Ureter (tissue), 1 donor: ENCODE measurements around the gene PSMF1. TPM values are rescaled to one million over a fixed set of nuclear protein-coding genes. Genes with fewer than 3 reads are reported as not detected.

Source experiments
- DNase-seq: peaks from one replicate; pipeline ENCODE4 v3.0.0-alpha.2; 2020; ENCODE audit warnings: low spot score
- total RNA-seq: library from RNA; stranded (reverse); gene quantifications from one replicate; pipeline ENCODE4 v1.2.4, GENCODE V29; 2023
- donor health status: DM: yes; HTN: yes; CAD: no.

Gene PSMF1
- total RNA-seq, 1 donor from 2014 or later = 184 TPM

GRCh38 chr20:1163653-1164052 is 45.3 kb downstream of the PSMF1 start:
- no peak for DNase-seq

- no peak for DNase-seq
These were observed 46.5 kb downstream of the PSMF1 start for GRCh38 chr20:1164871-1165270.

- DNase-seq = no peak
These were observed 47.1 kb downstream of the PSMF1 start for GRCh38 chr20:1165521-1165920.

GRCh38 chr20:1165941-1166340 is 47.5 kb downstream of the PSMF1 start:
- DNase-seq = no peak

- no peak for DNase-seq
These were observed 48.7 kb downstream of the PSMF1 start for GRCh38 chr20:1166948-1167720.

GRCh38 chr20:1169224-1169623 is 50.8 kb downstream of the PSMF1 start:
- DNase-seq = no peak

GRCh38 chr20:1171461-1172093 is 53.2 kb downstream of the PSMF1 start:
- no peak for DNase-seq

- DNase-seq = no peak
These were observed 55.3 kb downstream of the PSMF1 start for GRCh38 chr20:1173698-1174097.

GRCh38 chr20:1174787-1175186 is 56.4 kb downstream of the PSMF1 start:
- DNase-seq = no peak

GRCh38 chr20:1177680-1178079 is 59.3 kb downstream of the PSMF1 start:
- DNase-seq = no peak

- DNase-seq = no peak
These were observed 59.7 kb downstream of the PSMF1 start for GRCh38 chr20:1178103-1178502.

GRCh38 chr20:1178623-1179022 is 60.2 kb downstream of the PSMF1 start:
- DNase-seq = no peak

GRCh38 chr20:1180949-1181348 is 62.5 kb downstream of the PSMF1 start:
- no peak for DNase-seq

- no peak for DNase-seq
These were observed 63.7 kb downstream of the PSMF1 start for GRCh38 chr20:1182106-1182505.

- no peak for DNase-seq
These were observed 64.8 kb downstream of the PSMF1 start for GRCh38 chr20:1183153-1183552.

GRCh38 chr20:1184260-1184637 is 65.8 kb downstream of the PSMF1 start:
- no peak for DNase-seq

GRCh38 chr20:1184638-1185315 is 66.4 kb downstream of the PSMF1 start, which contains the start of gene TMEM74B:
Gene TMEM74B (minus strand): TSS chr20:1184981. CDS start chr20:1183801, 1,180 bp downstream.
- no peak for DNase-seq

GRCh38 chr20:1185316-1185741 is 66.9 kb downstream of the PSMF1 start:
- no peak for DNase-seq

- DNase-seq = no peak
These were observed 67.5 kb downstream of the PSMF1 start for GRCh38 chr20:1185790-1186334.

- DNase-seq = no peak
These were observed 68.1 kb downstream of the PSMF1 start for GRCh38 chr20:1186367-1186991.

- no peak for DNase-seq
These were observed 69.3 kb downstream of the PSMF1 start for GRCh38 chr20:1187605-1188171.

GRCh38 chr20:1188347-1188746 is 69.9 kb downstream of the PSMF1 start:
- no peak for DNase-seq
